RWPE1 (cell line): ENCODE results near the gene ZNF705A.
"Not testable (repeated sequence)": the region's sequence is repeated elsewhere in the genome, so short reads cannot be mapped to it uniquely, and the experiment has no call there.

Experiments
- CTCF ChIA-PET: fragments of 350-600 bp; sonication (Branson Sonifier 250); formaldehyde crosslinking; extraction: SDS; loops from one replicate; lab custom pipeline; 2021; lab: Yijun Ruan, JAX
- POLR2A ChIA-PET: fragments of 400-600 bp; formaldehyde crosslinking; extraction: SDS; loops from one replicate; lab custom pipeline; 2020; ENCODE audit warnings: antibody characterized with exemption; ENCODE audit not compliant: low non-redundant PET; lab: Yijun Ruan, JAX
- DNase-seq: peaks from one replicate; pipeline ENCODE4 v3.0.0; 2012; ENCODE audit warnings: low spot score
- H3K27ac ChIP-seq: fragments of 450-650 bp; 2 replicates; pipeline ENCODE4 v1.5.1; 2017
- CTCF ChIP-seq: fragments of 450-650 bp; conservative IDR thresholded peaks from 2 replicates; pipeline ENCODE4 v1.5.1; 2017; ENCODE audit warnings: low read depth, mild to moderate bottlenecking

The ZNF705A gene

GRCh38 chr12:8226355-8226754 lies 69.5 kb downstream of the ZNF705A start:
- DNase-seq = no peak
- ChIA-PET CTCF (no interaction called here), POLR2A (interaction anchor here (0.6 kb wide), 1 partner anchor 590 kb away, joined by 4 read pairs; no protein-coding TSS in a partner anchor)
- no peak overlapping the region for H3K27ac ChIP-seq
- no peak for TF ChIP-seq CTCF

- POLR2A ChIA-PET, DNase-seq, H3K27ac ChIP-seq: not testable (repeated sequence)
- CTCF ChIA-PET = interaction anchor here (0.6 kb wide), 1 partner anchor 118 kb away, joined by 3 read pairs; no protein-coding TSS in a partner anchor
These were observed 70.3 kb downstream of the ZNF705A start, which contains the start of gene FAM90A1 for GRCh38 chr12:8226992-8227731. FAM90A1 (minus strand) TSS chr12:8227618; CDS start chr12:8224832, 2,786 bp downstream.

- H3K27ac ChIP-seq, POLR2A ChIA-PET, DNase-seq: not testable (repeated sequence)
- CTCF ChIA-PET = interaction anchor here (0.6 kb wide), 1 partner anchor 119 kb away, joined by 3 read pairs; no protein-coding TSS in a partner anchor
These were observed 70.9 kb downstream of the ZNF705A start for GRCh38 chr12:8227732-8228077.

- CTCF ChIA-PET, H3K27ac ChIP-seq, POLR2A ChIA-PET, DNase-seq: not testable (repeated sequence)
These were observed 71.8 kb downstream of the ZNF705A start for GRCh38 chr12:8228607-8229006.

- CTCF ChIA-PET = interaction anchor here (0.8 kb wide), 1 partner anchor 121 kb away, joined by 3 read pairs; no protein-coding TSS in a partner anchor
- DNase-seq, H3K27ac ChIP-seq, POLR2A ChIA-PET: not testable (repeated sequence)
These were observed 72.7 kb downstream of the ZNF705A start for GRCh38 chr12:8229486-8229885.
